ENCODE data around the gene GSAP. TPM values are rescaled to one million over a fixed set of nuclear protein-coding genes. Genes with fewer than 3 reads are reported as not detected.

Gene GSAP
- total RNA-seq, 1 donor from 2014 or later, result 2.1 TPM

GRCh38 chr7:77461246-77461645 is 45.1 kb upstream of the GSAP start:
- H3K27me3 Mint-ChIP-seq (ENCODE audit: low read depth), result no peaks in the 10 kb centered on the region
- TF ChIP-seq, protein P1, sequence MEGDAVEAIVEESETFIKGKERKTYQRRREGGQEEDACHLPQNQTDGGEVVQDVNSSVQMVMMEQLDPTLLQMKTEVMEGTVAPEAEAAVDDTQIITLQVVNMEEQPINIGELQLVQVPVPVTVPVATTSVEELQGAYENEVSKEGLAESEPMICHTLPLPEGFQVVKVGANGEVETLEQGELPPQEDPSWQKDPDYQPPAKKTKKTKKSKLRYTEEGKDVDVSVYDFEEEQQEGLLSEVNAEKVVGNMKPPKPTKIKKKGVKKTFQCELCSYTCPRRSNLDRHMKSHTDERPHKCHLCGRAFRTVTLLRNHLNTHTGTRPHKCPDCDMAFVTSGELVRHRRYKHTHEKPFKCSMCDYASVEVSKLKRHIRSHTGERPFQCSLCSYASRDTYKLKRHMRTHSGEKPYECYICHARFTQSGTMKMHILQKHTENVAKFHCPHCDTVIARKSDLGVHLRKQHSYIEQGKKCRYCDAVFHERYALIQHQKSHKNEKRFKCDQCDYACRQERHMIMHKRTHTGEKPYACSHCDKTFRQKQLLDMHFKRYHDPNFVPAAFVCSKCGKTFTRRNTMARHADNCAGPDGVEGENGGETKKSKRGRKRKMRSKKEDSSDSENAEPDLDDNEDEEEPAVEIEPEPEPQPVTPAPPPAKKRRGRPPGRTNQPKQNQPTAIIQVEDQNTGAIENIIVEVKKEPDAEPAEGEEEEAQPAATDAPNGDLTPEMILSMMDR (conservative IDR thresholded peaks at IDR 0.05), result no peak
- H3K27ac Mint-ChIP-seq (ENCODE audit: unreplicated experiment), result no peak overlapping the region
- no peaks in the 10 kb centered on the region for H3K36me3 Mint-ChIP-seq (ENCODE audit: low read depth)
- no peak for DNase-seq (ENCODE audit: low read depth, low spot score)
- no peaks in the 10 kb centered on the region for H3K9me3 Mint-ChIP-seq
- H3K4me3 Mint-ChIP-seq, result no peak overlapping the region
- peaks cover 5% of the 10 kb centered on the region for H3K4me1 Mint-ChIP-seq

GRCh38 chr7:77460057-77460486 is 43.9 kb upstream of the GSAP start:
- Mint-ChIP-seq H3K9me3 (no peaks in the 10 kb centered on the region), H3K4me3 (no peak overlapping the region), H3K4me1 (peaks cover 5% of the 10 kb centered on the region), H3K27ac (ENCODE audit: unreplicated experiment) (no peak overlapping the region), H3K36me3 (ENCODE audit: low read depth) (no peaks in the 10 kb centered on the region), H3K27me3 (ENCODE audit: low read depth) (no peaks in the 10 kb centered on the region)
- TF ChIP-seq, protein P1 (conservative IDR thresholded peaks at IDR 0.05), result no peak
- no peak for DNase-seq (ENCODE audit: low read depth, low spot score)

GRCh38 chr7:77459311-77459726 is 43.2 kb upstream of the GSAP start:
- Mint-ChIP-seq H3K9me3 (no peaks in the 10 kb centered on the region), H3K4me1 (peaks cover 5% of the 10 kb centered on the region), H3K36me3 (ENCODE audit: low read depth) (no peaks in the 10 kb centered on the region), H3K4me3 (no peak overlapping the region), H3K27me3 (ENCODE audit: low read depth) (no peaks in the 10 kb centered on the region), H3K27ac (ENCODE audit: unreplicated experiment) (no peak overlapping the region)
- DNase-seq (ENCODE audit: low read depth, low spot score), result no peak
- TF ChIP-seq, protein P1 (conservative IDR thresholded peaks at IDR 0.05), result no peak

- Mint-ChIP-seq H3K36me3 (ENCODE audit: low read depth) (no peaks in the 10 kb centered on the region), H3K27me3 (ENCODE audit: low read depth) (no peaks in the 10 kb centered on the region), H3K27ac (ENCODE audit: unreplicated experiment) (no peak overlapping the region), H3K9me3 (no peaks in the 10 kb centered on the region), H3K4me3 (no peak overlapping the region), H3K4me1 (peaks cover 5% of the 10 kb centered on the region)
- DNase-seq (ENCODE audit: low read depth, low spot score), result no peak
- TF ChIP-seq, protein P1 (conservative IDR thresholded peaks at IDR 0.05), result no peak
Measured at GRCh38 chr7:77458786-77459185, 42.6 kb upstream of the GSAP start.

- Mint-ChIP-seq H3K9me3 (no peaks in the 10 kb centered on the region), H3K4me3 (no peak overlapping the region), H3K4me1 (peaks cover 5% of the 10 kb centered on the region), H3K36me3 (ENCODE audit: low read depth) (no peaks in the 10 kb centered on the region), H3K27me3 (ENCODE audit: low read depth) (no peaks in the 10 kb centered on the region), H3K27ac (ENCODE audit: unreplicated experiment) (no peak overlapping the region)
- no peak for DNase-seq (ENCODE audit: low read depth, low spot score)
- TF ChIP-seq, protein P1 (conservative IDR thresholded peaks at IDR 0.05), result no peak
Measured at GRCh38 chr7:77457779-77458178, 41.6 kb upstream of the GSAP start.

GRCh38 chr7:77456696-77457095 is 40.5 kb upstream of the GSAP start:
- no peaks in the 10 kb centered on the region for H3K9me3 Mint-ChIP-seq
- no peaks in the 10 kb centered on the region for H3K36me3 Mint-ChIP-seq (ENCODE audit: low read depth)
- no peaks in the 10 kb centered on the region for H3K27me3 Mint-ChIP-seq (ENCODE audit: low read depth)
- peaks cover 6% of the 10 kb centered on the region for H3K4me1 Mint-ChIP-seq
- DNase-seq (ENCODE audit: low read depth, low spot score), result no peak
- no peak overlapping the region for H3K4me3 Mint-ChIP-seq
- TF ChIP-seq, protein P1 (conservative IDR thresholded peaks at IDR 0.05), result no peak
- no peak overlapping the region for H3K27ac Mint-ChIP-seq (ENCODE audit: unreplicated experiment)

Data from neural crest cell (in vitro differentiated cells).